SK-N-MC (cell line): ENCODE results near the gene LFNG.

ENCODE experiments used
- EZH2 ChIP-seq: fragments of 200-600 bp; sonication (generic); IDR thresholded peaks from one replicate; pipeline ENCODE4 v1.6.1; 2017; ENCODE audit warnings: antibody characterized with exemption
- FOXP2 ChIP-seq: optimal IDR thresholded peaks from 2 replicates; pipeline ENCODE3; 2011; ENCODE audit warnings: mild to moderate bottlenecking, moderate library complexity; ENCODE audit not compliant: insufficient read depth; ENCODE audit errors: extremely low read length, control extremely low read depth
- POLR2AphosphoS5 ChIP-seq: IDR thresholded peaks from 2 replicates; pipeline ENCODE4 v1.6.1; 2012; ENCODE audit warnings: mild to moderate bottlenecking, low read depth, low read length, borderline replicate concordance

DNA sequence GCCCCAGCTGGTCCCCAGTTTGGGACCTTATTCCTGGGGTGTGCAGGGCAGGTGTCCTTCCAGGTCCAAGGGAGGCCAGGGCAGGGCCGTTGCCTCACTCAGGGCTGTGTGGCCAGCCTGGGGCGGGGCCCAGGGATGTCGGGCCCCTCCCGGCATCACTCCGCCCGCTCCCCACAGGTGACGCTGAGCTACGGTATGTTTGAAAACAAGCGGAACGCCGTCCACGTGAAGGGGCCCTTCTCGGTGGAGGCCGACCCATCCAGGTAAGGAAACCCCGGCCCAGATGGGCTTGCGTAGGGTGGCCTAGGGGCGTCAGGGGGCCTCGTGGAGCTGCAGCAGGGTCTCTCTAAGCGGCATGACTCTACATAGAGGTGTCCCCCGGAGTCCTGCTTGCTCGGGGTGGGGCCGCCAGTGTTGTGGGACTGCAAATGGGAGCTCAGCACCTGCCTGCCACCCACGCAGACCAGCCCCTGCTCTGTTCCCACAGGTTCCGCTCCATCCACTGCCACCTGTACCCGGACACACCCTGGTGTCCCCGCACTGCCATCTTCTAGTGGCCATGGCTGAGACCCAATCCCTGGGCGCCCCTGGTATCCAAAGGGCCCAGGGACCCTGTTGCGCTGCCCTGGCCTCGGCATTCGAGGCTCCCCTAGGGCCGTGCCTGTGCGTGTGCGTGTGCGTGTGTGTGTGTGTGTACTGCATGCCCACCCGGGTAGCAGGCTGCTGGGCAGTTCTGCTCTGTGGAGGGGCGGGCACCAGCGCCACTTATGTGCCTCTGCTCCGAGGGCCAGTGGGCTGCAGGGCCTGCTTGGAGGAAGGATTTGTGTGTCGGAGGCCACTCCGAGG is 7.3 kb downstream of the LFNG start:
- TF ChIP-seq EZH2 (no peak), POLR2AphosphoS5 (no peak), FOXP2 (no peak)
